Mesenteric fat pad (tissue), 1 donor: ENCODE data around the gene FSD1L. TPM values are rescaled to one million over a fixed set of nuclear protein-coding genes. Genes with fewer than 3 reads are reported as not detected.
"Not testable (repeated sequence)": the region's sequence is repeated elsewhere in the genome, so short reads cannot be mapped to it uniquely, and the experiment has no call there.

ENCODE experiments used
- DNase-seq: peaks from one replicate; pipeline ENCODE4 v3.0.0-alpha.2; 2020; ENCODE audit warnings: low spot score
- total RNA-seq: library from RNA; stranded (reverse); fragmentation: NEBNext Ultra II Directional; extraction: Animal tissue kit (Norgen Biotek cat#: 25700); gene quantifications from one replicate; pipeline ENCODE4 v1.2.1, GENCODE V29; 2021
- donor health status: DM: yes; HTN: yes; CAD: no.

The FSD1L gene
- total RNA-seq, 1 donor from 2014 or later: 5.1 TPM

DNA sequence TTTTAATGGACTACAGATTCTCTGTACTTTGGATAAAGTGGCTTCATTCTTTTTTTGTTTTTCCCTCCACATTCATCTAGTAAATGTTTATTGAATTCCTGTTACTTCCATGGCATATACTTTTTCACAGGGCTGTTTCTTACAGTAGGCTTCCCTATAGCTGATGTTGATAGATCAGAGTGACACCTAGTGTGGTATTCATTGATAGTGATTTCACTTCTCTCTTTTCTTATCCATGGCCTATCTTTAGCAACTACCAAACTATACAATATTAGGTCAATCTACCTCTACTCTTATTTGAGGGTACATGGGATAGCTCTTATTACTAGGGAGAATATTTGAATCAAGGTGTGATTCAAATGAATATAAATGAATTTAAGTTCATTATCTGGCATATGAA lies 35.8 kb downstream of the FSD1L start:
- no peak for DNase-seq

DNA sequence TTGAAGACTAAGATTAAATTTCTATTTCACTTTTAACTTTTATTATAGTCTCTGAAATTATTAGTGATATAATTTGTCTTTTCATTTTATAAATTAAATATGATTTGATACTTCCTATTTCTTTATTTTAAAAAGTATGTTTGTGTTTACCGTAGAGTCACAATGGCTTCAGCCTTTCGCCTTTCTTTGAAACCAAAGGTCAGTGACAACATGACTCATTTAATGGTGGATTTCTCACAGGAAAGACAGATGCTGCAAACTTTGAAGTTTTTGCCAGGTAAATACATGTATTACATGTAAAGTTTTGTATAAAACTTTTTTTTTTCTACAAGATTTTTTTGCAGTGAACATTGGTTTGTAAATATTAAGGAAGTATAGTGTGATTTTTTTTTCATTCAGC lies 36.4 kb downstream of the FSD1L start:
- no peak for DNase-seq

DNA sequence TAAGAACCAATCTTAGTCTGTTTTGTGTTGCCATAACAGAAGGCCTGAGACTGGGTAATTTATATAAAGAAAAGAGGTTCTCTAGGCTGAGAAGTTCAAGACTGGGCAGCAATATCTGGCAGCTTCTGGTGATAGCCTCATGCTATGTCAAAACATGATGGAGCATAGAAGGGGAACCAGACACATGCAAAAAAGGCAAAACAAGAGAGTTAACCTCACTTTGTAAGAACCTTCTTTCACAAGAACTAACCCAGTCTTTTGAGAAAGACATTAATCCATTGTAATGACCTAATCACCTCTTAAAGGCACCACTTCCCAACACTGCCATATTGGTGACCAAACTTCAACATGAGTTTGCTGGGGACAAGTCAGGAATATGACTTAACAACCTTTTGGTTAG lies 37.3 kb downstream of the FSD1L start:
- no peak for DNase-seq

DNA sequence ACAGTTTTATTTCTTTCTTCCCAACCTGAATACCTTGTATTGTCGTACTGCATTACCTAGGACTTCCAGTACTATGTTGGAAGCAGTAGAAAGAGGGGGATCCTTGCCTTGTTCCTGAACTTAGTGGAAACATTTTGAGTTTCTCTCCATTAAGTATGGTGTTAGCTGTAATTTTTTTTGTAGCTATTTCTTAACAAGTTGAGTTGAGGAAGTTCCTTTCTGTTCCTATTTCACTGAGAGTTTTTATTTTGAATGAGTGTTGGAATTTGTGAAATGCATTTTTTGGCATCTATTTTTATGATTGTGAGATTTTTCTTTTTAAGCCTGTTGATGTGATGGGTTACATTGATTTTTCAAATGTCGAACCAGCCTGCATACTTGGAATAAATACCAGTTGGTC lies 49.0 kb downstream of the FSD1L start:
- DNase-seq: no peak

DNA sequence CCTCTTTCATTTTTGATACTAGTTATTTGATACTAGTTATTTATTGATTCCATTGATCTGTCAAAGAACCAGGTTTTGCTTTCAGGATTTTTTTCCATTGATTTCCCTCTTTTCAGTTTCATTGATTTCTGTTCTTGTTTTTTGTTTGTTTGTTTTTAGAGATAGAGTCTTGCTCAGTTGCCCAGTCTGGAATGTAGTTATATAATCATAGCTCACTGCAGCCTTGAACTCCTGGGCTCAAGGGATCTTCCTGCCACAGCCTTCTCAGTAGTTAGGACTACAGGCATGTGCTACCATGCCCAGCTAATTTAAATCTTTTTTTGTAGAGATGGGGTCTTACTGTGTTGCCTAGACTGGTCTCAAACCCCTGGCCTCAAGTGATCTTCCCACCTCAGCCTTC lies 49.9 kb downstream of the FSD1L start:
- DNase-seq: no peak

DNA sequence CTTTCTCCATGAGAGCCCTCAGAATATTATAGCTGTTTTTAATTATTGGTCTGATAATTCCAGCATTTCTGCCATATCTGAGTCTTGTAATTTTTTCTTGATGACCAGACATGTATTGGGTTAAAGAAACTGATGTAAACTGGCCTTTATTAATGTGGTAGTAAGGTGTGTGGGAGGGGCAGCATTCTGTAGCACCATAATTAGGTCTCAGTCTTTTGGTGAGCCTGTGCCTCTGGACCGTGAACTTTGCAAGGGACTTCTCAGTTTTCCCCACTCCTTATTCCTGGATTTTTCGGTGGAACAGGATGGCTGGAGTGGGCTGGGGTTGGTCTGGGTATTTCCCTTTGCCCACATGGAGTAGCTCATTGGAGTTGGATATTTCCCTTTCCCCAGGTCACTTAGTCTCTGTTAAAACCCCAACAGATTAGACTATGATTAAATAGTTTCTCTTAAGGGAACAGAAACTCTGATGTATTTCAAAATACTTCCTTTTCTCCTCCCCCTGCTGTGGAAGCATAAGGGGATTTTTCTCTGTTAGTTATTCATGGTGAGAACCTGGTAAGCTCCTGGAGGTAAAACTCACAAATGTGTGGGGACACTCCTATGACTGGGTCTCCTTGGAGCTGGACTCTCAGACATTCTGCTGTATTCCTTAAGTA lies 52.4 kb downstream of the FSD1L start:
- DNase-seq: no peak

DNA sequence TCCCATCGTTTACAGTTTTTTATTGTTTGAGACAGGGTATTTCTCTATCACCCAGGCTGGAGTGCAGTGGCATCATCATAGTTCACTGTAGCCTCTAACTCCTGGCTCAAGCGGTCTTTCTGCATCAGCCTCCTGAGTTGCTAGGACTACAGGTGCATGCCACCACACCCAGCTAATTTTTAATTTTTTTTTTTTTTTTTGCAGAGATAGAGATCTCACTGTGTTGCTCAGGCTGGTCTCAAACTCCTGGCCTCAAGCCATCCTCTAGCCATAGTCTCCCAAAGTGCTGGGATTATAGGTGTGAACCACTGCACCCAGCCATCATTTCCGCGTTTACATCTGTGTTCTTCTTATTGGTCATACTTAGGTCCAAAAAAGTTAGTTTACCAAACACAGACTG lies 53.6 kb downstream of the FSD1L start:
- no peak for DNase-seq

DNA sequence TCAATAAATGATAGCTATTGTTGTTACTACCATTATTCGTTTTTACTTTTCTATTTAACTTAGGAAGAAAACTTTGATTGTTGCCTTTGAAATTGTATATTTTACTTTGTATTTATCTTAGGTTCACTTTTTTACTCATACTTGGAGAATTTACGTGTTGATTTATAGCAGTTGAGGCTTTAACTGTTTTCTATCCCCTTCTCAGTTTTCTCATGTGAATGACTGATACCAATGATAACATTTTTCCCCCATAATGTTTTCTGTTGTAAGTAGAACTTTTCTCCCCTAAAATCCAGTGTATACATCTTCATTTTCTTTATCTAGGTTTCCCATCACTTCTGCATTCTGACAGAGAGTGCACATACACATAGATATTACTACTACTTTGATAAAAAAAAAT lies 54.4 kb downstream of the FSD1L start:
- no peak for DNase-seq

DNA sequence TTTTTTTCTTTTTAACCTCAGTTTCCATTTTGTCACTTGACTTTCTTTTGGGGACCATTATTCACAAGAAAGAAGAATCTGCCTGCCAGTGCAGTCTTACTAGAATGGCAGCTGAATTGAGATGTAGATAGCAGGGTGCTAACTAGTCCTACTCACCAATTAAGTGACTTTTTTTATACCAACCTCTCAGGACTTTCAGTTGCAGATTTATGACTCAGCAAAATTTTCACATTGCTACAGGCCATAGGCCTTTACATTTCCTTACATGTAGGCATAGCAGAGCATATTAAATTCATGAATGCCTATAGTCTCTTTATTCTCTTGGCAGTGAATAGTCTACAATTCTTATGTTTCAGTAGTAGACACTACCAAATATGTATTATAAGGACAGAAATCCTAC lies 56.0 kb downstream of the FSD1L start:
- no peak for DNase-seq

DNA sequence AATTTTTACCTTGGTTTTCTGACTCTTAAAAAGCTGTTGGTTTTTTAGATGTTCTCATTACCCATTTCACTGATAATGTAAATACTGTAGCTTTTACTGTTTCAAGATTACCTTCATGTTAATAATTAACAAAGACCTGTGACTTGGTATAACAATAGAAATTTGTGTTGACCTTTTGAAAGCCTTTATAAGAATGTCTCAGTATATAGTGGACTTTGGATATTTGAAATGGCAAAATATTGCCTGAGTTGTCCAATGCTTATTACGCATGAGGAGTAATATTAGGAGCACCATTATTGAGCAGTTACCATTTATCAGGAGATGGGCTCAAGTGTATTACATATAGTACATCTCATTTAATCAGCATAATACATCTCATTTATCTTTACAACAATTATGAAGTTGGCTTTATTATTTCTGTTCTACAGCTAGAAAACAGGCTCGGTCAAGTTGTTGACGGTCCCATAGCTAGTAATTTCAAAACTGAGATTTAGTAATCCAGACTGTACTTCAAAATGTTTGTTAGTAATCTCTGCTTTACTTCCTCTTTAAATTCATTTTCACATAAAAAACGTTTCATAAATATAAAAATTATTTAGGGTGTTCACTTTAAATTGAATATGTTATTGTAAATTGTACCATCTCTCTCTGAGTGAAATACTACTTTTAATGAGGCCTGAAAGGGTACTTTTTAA lies 59.4 kb downstream of the FSD1L start:
- no peak for DNase-seq

DNA sequence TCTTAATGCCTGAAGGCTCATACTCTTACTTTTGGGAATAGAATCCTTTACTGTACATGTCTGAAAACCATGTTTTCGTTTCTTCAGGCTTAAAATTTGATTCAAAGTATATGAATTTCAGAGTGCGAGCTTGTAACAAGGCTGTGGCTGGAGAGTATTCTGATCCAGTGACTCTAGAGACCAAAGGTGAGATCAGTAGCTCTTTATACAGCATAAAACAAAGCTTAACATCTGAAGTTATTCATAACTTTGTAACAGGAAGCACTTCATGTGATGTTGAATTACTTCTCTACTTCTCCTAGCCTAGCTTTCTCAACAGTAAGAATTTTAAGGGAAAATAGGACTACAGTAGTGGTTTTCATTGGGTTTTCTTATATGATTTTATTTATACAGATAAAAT lies 60.7 kb downstream of the FSD1L start:
- no peak for DNase-seq

DNA sequence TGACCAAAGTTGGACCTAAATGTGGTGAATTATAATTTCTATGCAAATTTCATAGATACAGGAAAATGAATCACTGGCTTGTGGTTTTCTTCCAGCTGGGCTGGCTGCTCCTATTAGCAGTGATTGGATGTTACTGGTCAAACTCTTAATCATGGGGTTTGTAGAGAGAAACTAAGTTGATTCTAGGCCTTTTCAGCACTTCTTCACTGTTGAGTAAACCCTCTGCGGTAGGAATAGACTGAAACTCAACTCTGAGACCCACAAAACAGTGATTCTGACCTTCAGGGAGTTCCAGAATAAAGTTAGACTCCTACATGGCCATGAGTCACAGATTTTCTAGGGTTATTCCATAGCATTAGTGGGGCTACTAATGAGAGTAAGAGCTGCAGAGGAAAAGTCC lies 62.2 kb downstream of the FSD1L start:
- DNase-seq: no peak

DNA sequence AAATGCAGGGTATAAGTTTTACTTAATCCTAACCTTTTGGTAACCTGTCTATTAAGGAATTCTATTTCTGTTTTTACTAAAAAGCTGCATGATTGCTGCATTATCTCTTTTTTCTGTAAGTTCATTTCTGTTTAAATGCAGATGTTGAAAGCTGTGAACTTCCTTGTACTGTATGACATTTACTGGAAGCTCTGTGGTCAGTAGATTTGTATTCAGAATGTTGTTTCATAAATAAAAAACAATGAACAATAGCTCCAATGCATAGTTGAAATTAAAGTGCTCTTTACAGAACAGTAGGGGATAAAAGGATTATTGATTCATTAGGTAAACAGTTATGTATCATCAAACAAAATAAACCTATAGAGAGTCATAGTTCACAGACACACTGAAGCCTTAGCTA lies 63.6 kb downstream of the FSD1L start:
- DNase-seq: no peak

DNA sequence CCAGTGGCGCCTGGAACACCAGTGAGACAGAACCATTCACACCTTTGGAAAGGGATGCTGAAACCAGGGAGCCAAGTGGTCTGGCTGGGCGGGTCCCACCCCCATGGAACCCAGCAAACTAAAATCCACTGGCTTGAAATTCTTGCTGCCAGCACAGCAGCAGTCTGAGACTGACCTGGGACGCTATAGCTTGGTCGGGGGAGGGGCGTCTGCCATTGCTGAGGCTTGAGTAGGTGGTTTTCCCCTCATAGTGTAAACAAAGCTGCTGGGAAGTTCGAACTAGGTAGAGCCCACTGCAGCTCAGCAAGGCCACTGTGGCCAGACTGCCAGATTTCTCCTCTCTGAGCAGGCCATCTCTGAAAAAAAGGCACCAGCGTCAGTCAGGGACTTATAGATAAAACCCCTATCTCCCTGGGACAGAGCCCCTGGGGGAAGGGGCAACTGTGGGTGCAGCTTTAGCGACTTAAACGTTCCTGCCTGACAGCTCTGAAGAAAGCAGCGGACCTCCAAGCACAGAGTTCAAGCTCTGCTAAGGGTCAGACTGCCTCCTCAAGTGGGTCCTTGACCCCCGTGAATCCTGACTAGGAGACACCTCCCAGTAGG lies 68.1 kb downstream of the FSD1L start:
- DNase-seq: no peak

DNA sequence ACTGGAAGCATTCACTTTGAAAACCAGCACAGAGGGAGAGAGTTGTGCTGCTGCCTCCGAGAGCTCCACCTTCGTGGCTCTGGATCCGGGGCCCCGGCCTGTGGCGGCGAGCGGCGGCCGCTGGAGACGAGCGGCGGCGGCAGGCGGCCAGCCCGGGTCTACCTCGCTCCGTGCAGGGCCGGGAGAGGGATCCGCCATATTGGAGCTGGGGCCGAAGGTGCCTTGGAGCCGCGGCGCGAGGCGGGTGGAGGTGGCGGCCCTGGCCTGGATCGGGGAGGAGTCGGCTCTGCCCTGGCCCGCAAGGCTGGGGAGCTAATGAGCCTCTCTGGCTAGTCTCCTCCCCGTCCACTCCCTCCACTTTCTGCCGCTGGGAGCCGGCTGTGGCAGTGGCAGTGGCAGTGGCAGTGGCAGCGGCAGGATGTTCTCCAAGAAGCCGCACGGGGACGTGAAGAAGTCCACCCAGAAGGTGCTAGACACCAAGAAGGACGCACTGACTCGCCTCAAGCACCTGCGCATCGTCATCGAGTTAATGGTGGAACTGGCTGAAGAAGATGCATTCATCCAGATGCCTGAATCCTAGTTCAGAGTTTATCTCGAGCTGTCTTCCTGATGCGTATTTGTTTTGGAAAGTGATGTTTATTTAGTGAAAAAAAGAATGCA lies 72.0 kb downstream of the FSD1L start:
- not testable (repeated sequence) for DNase-seq

DNA sequence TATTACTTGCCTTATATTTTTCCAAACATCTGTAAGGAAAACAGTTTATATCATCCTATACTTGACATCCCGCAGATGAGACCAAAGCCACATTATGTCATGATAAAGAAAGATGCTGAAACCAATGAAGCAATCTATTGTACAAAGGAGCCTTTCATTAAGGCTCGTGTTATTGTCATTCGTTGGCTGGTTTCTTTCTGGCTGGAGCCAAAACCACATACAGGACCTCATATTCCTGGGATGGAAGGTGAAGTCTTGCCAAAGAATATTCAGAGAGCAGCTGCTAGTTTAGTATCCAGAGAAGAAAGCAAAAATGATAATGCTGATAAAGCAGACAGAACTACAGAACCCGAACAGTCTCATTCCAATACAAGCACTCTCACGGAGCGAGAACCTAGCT lies 73.2 kb downstream of the FSD1L start:
- DNase-seq: not testable (repeated sequence)

DNA sequence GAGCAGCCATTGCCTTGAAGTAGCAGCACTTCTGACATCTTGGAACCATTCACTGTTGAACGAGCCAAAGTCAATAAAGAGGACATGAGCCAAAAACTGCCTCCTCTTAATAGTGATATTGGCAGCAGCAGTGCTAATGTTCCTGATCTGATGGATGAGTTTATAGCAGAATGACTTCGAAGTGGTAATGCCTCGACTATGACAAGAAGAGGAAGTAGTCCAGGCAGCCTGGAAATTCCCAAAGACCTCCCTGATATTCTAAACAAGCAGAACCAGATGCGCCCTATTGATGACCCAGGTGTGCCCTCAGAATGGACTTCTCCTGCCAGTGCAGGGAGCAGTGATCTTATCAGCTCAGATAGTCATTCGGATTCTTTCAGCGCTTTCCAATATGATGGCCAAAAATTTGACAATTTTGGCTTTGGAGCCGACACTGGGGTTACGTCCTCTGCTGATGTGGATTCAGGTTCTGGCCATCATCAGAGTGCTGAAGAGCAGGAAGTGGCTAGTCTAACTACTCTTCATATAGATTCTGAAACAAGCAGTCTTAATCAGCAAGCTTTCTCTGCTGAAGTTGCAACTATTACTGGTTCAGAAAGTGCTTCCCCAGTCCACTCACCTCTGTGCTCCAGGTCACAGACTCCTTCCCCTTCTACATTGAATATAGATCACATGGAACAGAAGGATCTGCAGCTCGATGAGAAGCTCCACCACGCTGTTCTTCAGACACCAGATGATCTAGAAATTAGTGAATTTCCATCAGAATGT lies 75.0 kb downstream of the FSD1L start:
- not testable (repeated sequence) for DNase-seq

DNA sequence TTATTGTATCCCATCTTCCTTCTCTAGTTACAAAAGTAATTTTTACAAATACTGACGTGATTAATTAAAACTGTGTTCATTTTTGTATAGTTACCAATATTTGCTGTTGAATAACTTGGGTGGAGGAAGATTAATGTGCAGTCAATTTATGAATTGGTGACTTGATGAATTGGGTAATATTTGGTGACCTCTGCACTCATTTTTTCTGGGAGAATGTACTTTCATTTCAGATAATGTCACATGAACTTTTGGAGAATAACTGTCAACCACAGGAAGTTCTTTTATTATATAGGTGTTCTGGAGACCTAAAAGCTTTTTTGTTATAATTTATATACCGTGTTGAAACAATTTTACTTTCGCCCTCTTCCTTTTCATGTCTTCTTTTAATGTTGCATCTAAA lies 83.7 kb downstream of the FSD1L start:
- no peak for DNase-seq

DNA sequence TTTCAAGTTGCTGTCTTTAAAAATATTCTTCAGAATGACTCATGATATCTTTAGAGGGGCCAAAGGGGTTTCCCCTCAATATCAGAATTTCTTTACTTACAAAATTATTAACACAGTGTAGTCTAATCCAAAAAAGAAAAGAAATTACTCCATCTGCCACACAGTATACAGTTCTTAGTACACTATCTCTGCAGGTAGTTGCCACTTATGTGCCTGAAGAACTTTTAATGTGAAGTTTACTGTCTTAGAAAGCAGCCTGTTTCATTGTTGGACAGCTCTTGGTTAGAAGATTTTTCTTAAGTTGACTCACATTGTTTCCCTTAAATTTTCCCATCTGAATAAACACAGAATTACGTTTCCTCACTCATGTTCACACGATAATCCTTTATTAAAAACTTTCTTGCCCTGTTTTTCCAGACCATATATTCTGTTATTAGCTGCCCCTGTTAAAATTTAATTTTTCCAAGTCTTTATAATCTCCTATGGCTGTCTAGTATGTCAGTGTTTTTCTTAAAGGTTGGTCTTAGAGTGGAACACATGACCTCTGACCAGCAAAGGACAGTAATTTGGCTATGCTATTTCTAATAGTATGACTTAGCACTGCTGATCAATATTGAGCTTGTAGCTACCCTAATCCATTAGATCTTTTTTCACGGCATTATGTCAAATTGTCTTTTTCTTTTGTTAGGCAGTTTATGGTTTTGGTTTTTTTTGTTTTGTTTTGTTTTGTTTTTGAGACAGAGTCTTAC lies 88.3 kb downstream of the FSD1L start:
- DNase-seq: no peak

DNA sequence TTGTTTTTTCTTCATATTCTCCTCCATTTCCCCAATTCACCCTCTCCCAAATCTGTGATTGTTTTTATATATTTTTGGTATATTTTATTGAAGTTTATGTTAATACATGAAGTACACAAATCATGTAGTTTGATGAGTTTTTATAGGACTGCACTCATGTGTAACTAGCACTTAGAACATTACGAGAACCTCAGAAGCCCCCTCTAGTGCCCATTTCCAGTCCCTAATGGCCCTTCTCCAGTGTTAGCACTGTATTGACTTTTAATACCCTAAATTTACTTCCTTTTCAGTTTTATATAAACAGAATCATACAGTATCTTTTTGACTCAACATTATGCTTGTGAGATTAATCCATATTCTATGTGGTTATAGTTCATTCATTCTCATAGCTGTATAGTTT lies 91.6 kb downstream of the FSD1L start:
- DNase-seq: no peak

DNA sequence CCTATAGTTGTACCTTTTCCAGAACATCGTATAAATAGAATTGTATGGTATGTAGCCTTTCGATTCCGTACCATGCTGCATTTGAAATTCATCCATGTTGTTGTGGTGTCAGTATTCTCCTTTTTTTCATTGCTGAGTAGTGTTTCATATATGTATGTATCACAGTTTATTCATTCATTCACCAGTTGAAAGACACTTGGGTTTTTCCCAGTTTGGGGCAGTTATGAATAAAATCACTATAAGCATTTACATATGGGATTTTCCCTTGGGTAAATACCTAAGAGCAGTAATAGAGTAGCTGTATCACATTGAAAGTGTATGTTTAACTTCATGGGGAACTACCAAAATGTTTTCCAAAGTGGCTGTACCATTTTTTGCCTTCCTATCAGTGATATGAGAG lies 94.0 kb downstream of the FSD1L start:
- no peak for DNase-seq
